GM18907 (cell line): Measurements from ENCODE around the gene ADISSP.

Experiments
- ATAC-seq: cut with Tn5 transposase; IDR thresholded peaks from one replicate; pipeline ENCODE4 v1.9.1; 2021; ENCODE audit warnings: mild to moderate bottlenecking, moderate library complexity; ENCODE audit not compliant: unreplicated experiment

ADISSP gene

DNA sequence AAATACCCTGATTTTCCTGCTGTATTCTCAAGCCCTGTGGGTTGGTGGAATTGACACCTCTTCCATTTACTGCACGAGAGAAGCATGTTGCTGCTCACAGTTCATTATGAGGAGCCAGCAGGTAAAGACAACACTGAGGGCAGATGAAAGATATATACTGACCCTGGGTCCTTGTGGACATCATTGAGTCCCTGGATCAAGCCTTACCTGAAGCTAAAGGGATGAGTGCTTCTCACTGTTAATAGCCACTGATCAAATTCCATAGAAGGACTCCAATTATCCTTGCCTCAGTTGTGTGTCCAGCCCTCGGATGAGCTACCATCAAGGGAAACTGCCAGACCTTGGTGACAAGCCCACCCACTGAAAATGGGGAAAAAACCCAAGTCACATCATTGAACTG, 47.5 kb downstream of the ADISSP start:
- ATAC-seq, result no peak

DNA sequence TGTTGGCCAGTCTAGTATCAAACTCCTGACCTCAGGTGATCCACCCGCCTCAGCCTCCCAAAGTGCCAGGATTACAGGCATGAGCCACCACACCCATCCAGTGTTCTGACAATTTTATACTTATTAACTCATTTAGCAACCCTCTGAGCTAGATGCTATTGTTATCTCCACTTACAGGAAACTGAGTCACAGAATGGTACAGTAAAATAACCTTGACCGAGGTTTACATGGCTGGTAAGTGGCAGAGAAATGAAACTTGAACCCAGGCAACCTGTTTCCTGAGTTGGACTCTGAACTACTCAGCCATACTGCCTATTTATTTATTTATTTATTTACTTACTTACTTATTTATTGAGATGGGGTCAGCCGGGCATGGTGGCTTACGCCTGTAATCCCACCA, 48.5 kb downstream of the ADISSP start:
- ATAC-seq, result no peak

DNA sequence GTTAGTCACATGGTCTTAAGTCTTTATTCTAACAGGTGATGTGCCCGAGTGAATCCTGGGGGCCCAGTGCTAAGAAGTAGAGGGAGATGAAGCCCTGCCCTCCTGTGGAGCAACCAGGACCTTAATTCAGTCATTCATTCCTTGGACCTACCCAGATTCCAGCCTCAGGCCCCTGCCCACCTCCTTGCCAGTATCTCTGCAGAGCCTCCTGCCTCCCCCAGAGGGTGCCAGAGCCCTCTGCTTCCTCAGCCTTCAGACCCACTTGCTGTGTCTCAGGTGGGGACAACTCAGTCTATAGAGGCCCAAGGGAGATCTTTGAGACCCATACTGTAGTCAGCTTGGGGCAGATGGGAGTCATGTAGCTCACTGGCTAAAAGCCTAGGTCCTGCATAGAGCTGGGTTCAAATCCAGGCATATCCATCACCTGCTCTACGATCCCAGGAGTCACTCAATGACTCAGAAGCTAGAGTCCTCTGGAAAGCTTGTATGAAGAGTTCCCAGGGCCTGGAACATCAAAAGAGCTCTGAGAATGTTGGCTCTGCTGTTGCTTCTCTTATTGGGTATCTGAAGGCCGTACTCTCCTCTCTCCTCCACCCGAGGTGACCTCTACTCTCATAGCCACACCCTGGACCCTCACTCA, 51.2 kb downstream of the ADISSP start:
- ATAC-seq, result no peak

DNA sequence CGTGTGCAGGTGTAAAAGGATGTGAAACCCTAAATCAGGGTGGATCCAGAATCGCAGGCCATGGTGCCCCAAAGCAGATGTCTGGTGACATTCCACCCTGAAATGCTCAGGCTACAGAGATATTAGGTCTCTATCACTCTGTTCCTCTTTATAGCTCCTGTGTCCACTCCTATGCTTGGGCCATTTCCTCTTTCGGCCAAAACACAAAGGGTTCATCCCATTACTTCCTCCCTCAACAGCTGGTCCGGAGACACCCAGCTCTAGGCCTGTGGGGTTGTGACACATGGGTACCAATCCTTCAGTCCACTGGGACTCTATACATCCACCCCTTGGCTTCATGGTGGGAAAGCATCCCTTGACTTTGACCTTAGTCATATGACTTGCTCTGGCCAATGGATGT, 53.5 kb downstream of the ADISSP start:
- ATAC-seq, result no peak

DNA sequence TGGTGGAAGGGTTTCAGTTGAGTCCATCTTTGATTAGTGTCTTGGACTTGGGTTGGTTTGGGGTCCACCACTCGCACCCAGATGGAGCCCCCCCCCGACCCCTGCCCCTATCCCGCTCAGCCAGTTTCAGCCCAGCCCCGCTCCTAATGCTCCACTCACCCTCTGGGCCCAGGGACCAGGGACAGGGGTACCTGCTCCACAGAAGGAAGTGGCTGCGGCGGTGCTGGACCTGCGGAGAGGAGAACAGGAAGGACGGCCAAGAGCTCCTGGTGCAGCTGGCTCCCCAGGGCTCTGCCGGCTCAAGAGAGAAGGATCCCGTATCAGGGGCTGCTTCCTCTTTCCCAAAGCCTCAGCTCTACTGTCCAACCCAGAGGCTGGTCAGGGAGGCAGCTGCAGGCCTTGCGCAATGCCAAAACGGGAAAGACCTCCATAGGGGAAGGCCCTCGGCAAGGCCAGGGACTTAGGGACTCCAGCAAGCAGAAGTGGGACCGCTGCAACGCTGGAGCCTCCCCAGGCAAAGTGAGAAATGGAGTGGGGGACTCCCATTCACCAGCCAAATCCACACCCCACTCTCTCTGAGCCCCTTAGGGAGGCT, 55.2 kb downstream of the ADISSP start, which contains the start of gene SIGLEC1:
Gene SIGLEC1, minus strand, starts transcription at position 322 of the 595 bp plus-strand sequence. CDS start 5,472 bp downstream, outside the sequence.
- no peak for ATAC-seq

DNA sequence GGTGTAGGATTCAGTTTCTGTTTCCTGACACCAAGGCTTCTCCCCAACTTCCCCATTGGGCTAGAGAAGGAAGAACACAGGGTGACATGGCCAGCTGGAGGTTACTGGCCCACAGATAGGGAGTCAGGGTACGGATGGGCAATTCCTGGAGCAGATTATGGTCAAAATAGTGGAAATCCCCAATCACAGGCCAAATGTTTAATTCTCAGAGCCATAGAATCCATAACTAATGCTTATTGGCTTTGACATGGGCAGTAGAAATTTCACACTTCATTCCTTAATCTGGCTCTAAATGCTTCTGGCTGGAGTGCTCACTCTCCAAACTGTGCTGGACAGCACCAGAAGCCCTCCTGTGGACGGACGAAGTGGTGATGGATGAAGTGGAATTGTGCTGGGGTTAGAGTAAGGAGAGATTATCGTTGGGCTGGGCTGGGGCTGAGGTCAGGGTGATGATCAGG, 56.0 kb downstream of the ADISSP start:
- no peak for ATAC-seq

DNA sequence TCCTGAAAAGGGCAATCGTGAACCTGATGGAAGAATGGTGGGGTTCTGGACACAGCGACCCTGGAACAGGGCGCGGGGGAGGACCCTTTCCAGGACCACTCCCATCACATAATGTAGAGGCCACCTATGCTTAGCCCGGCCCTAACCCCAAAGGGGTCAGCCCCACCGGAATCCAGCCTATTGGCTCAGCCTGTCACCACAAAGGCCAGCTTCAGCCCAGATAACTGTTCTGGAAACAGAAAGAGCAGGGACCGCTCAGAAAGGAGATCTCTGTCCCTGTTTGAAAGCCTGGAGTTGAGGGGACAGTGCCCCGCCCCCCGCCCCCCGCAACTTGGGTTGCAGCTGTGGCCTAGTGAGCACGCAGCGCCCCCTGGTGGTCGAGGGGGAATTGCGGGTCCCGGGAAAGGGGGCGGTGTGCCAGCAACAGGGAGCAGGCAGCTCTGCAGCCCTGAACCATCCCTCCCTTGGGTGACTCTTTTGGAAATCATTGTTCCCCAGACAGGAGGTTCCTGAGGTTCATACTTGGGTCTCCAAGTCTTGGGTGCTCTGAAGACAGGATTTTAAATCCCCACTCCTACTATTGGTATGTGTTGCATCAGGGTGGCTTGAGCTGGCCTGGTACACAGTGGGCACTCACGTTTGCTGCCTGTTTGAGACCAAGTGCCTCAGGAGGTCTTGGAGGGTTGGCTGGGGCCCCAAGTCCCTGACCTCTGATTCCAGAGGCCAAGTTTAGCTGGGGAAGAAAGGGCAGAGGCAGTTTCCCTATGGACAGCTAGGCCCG, 56.7 kb downstream of the ADISSP start:
- ATAC-seq, result no peak

DNA sequence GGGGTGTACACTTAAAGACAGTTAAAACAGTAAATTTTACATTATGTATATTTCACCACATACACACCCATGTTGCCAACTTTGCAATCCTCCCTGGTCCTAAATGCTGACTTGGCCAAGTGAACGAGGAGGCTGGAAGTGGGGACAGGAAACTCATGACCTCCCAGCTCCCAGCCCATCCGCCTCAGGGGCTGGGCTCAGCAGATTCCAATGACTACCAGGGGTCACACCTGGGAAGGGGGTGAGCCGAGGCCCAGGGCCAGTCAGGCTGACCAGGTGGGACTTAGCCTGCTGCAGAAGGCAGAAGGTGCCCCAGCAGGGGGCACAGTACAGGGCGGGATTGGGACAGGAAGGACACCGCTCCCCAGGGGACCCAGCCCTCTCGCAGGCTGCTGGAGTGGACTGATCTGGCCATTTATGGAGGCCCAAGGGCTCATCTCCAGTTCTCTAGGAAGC, 57.5 kb downstream of the ADISSP start:
- no peak for ATAC-seq

DNA sequence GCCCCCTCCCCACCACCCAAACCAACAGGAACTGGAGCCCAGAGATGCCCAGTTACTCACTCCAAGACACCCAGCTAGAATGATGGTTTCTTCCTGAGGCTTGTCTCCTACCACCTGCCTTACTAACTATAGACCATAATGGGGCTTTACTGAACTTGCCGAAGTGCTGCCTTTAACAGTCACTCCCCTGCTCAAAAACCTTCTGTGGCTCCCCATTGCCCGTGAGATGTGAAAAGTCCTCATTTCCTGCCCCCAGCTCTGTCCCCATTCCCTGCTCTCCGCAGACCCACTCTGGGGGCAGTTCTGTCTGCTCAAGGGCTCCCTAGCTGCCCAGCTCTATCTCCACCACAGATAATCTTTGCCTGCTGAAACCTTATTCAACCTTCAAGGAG, 60.0 kb downstream of the ADISSP start:
- no peak for ATAC-seq

DNA sequence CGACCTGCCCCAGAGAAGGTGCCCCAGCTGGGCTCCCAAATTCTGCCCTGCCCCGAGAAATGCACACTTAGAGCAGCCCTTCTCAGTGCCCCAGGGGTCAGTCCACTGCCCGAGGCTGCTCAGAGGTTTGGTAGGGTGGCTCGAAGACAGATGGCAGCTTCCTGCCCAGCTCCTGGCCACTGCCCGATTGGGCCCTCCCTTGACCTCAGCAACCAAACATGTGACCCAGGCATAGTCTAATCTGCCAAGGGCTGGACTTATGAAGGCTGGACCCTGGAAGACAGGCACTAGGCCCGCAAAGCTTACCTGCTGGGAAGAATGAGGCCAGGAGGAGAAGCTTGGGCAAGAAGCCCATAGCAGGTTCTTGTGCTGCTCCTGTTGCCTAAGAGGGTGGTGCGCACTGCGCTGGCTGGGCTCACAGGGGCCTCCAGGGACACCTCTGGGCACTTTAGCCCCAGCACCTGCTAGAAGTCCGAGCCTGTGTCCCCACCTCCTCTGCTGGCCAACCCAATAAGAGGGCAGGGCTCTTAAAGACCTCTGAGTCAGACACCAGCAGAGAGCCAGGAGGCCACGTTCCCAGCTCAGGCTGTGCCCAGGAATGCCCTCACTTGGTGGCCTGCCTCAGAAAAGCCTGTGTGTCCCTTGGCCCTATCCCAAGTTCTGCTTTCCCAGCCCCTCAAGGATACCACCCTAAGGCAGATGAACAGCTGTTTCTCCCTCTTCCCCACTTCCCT, 60.6 kb downstream of the ADISSP start:
- no peak for ATAC-seq

DNA sequence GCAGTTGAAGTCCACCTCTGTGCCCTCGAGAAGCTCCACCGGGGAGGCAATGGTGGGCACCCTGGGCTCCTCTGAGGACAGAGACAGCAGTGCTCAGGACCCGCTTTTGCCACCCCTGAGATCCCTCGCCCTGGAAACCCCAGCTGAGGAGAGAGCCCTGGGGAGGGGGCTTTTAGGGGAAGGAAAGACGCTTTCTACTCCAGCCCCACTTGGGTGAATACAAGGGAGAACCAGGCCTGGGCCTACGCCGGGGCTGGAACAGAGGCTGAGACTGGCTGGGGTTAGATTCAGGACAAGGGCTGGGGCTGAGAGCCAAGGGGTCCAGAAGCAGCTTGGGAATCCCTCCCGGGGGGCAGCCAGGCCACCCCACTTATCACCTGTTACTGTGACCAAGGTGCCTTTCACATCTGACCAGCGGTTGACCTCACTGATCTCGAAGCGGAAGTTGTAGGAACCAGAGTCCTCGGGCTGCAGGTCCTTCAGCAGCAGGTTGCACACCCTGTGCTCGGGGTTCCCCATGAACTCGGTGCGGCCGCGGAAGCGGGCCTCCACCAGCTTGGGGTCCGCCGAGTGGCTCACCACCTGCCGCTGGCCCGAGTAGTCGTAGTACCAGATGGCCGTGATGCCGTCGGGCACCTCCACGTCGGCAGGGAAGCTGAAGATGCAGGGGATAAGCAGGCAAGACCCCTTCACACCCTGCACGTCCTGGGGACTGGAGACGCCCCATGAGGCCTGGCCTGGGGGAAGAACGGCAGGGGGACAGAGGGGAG, 61.4 kb downstream of the ADISSP start:
- ATAC-seq, result no peak

DNA sequence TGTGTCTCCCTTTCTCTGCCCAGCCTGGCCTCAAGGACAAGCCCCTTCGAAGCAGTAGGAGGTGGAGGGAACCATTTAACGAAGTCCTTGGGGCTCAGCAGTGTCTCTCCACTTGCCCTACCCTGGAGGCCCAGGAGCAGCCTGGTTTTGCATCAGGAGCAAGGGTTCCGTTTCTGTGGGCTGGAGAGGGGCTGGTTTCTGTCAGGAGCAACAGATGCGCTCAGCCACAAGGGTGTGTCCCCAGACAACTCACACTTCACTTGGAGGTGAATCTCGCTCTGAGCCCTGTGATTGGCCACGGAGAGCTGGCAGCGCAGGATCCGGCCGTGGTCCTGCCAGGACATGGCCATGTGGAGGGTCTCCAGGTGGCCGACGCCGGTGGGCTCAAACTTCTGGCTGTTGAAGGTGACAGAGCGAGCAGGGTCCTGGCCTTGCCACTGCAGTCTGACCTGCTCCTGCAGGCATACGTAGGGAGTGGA, 62.0 kb downstream of the ADISSP start:
- ATAC-seq, result no peak

DNA sequence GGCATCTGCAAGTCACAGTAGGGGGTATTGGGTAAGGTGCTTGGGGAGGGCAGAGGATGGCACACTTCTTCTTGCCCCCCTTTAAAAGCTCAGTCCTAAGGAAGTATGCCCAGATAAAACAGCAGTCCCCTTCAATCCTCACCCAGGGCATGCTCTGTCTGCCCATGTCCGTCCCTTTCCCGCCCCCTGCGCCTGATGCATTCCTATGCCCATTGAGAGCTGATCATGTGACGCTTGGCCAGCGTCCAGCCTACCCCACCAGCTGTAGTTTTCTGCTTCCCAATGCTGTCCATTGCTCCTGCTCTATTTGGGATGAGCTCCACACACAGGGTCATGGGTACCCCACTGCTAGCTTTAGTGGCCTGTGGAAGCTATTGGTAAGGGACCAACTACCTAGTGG, 63.5 kb downstream of the ADISSP start:
- no peak for ATAC-seq
